CD4-positive, alpha-beta T cell (primary cell): ENCODE measurements around the gene RSPH10B. TPM values are rescaled to one million over a fixed set of nuclear protein-coding genes. Genes with fewer than 3 reads are reported as not detected.

Experiments
- total RNA-seq, 174 experiments: library from RNA in 2 of 174; stranded (reverse) in 2 of 174; gene quantifications; one replicate each; pipeline ENCODE4 v1.2.3 and lab custom pipeline; 2021 to 2026

The RSPH10B gene
- total RNA-seq, 2 experiments from 2014 or later: not detected

Other genes with a start within 250 kb of the RSPH10B start
- 10 to 100 TPM; 85.7 to 88.9 TPM for gene RNF216, start 189.0 kb downstream of the RSPH10B start, total RNA-seq
- 1 to 10 TPM; 3.4 to 5.5 TPM for gene OCM, start 89.9 kb downstream of the RSPH10B start, total RNA-seq
- 10 to 100 TPM; 76.2 to 80.4 TPM for gene CCZ1, start 72.0 kb downstream of the RSPH10B start, total RNA-seq
- gene PMS2, start 38.4 kb upstream of the RSPH10B start, total RNA-seq: 10 to 100 TPM; 10.8 to 15.0 TPM
- 1 to 10 TPM; 4.3 to 5.4 TPM for gene AIMP2, start 38.6 kb upstream of the RSPH10B start, total RNA-seq
- not detected for gene ANKRD61, start 60.7 kb upstream of the RSPH10B start, total RNA-seq
- 10 to 100 TPM; 51.9 to 53.6 TPM for gene EIF2AK1, start 88.5 kb upstream of the RSPH10B start, total RNA-seq
- gene USP42, start 134.3 kb upstream of the RSPH10B start, total RNA-seq: 10 to 100 TPM; 34.6 to 37.2 TPM